GM19397 (cell line): Measurements from ENCODE around the gene CACNA1A.
"Not testable (repeated sequence)": the region's sequence is repeated elsewhere in the genome, so short reads cannot be mapped to it uniquely, and the experiment has no call there.

Experiments used
- ATAC-seq: cut with Tn5 transposase; IDR thresholded peaks from one replicate; pipeline ENCODE4 v1.9.1; 2021; ENCODE audit warnings: mild to moderate bottlenecking, moderate library complexity; ENCODE audit not compliant: unreplicated experiment

CACNA1A gene

DNA sequence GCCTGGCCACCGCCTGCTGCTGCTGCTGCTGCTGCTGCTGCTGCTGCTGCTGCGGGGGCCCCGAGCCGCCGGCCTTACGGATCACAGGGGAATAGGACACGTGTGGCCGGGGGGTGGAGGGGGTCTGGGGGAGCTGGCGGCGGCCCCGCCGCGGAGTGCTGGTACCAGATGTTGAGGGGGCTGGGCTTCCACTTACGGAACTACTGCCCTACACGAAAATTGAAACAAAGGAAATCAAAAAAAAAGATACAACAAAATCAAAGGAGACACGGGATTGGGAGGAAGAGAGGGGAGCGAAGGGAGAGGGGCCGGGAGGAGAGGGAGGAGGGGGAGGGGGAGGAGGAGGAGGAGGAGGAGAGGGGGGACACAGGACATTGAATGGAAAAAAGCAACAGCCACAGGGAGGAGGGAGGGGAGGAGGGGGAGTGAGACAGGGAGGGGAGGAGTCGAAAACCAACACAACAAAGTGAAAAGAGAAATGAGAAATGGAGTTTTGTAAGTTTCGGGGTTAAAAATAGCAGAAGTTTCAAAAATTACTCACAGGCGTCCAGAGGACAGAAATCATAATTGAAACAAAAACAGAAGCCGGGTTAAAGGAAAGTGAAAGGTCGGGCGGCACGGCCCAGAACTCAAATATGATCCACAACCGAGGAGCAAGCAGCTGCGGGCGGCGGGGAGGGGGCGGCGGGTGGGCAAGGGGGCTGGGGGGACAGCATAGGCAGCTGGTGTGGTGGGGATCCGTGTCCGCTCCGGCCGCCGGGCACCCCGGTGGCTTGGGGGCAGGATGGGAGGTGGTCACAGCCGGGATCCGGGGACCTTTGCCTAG is 298.2 kb downstream of the CACNA1A start:
- ATAC-seq: peak; percentile 57

DNA sequence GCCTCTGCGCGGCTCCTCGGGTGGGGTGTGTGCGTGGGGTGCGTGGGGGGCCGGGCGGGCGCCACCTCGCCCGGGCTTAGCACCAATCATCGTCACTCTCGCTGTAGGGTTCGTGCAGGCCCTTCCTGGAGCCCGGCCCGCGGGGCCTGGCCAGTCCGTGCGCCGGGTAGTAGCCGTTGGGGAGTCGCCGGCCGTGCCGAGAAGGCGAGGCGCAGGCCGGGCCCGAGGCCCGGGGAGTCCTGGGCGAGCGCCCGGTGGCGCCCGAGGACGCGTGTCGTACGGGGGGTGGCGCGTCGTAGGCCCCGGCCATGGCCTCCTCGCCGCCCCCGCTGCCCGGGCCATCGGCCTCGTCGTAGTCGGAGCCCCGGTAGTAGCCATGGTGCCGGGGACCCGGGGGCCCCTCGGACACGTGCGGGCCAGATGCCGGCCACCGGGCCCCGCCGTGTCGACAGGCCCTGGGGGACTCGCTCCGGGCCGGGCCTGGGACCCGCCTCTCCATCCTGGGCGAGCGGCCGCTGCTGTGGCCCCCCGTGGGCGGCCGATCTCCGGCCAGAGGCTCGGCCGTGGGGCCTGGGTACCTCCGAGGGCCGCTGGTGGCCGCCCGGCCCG is 298.9 kb downstream of the CACNA1A start:
- ATAC-seq: no peak

DNA sequence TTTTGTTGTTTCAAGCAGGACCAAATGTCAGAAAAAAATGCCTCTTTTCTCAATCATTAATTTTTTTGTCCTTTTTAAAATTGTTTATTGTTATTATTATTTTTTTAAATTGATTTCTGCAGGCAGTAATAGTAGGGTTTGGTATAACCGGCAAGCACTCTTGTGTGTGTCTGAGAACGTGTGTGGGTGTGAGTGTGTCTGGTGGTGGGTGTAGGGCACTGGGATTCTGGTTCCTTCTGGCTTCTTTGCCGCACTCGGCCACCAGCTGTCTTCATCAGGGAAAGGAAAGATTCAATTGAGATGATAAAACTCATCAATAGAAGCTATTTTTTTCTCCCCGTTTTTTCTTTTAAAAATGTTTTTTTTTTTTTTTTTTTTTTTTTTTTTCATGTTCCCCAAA is 299.7 kb downstream of the CACNA1A start:
- ATAC-seq: no peak

- not testable (repeated sequence) for ATAC-seq
Measured at GRCh38 chr19:13202112-13202511, 304.2 kb downstream of the CACNA1A start.

DNA sequence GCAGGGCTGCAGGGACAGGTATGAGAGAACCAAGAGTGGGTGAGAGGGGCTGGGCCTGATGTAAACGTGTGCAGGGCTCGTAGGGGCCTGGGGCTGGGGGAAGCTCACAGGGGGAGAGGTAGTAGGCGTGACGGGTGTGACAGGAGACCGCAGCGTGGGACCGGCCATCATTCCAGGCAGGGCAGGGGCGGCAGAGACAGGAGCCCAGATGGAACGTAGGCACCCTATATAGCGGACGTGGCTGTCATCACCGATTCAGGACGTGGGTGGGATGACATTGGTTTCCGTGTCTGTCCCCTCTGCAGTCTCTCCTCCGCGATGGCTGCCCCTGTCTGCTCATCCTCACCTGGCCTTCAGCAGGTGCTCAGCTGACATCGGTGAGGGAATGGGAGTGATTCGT is 307.6 kb downstream of the CACNA1A start:
- no peak for ATAC-seq

- no peak for ATAC-seq
Measured at GRCh38 chr19:13195678-13196077, 310.6 kb downstream of the CACNA1A start.

DNA sequence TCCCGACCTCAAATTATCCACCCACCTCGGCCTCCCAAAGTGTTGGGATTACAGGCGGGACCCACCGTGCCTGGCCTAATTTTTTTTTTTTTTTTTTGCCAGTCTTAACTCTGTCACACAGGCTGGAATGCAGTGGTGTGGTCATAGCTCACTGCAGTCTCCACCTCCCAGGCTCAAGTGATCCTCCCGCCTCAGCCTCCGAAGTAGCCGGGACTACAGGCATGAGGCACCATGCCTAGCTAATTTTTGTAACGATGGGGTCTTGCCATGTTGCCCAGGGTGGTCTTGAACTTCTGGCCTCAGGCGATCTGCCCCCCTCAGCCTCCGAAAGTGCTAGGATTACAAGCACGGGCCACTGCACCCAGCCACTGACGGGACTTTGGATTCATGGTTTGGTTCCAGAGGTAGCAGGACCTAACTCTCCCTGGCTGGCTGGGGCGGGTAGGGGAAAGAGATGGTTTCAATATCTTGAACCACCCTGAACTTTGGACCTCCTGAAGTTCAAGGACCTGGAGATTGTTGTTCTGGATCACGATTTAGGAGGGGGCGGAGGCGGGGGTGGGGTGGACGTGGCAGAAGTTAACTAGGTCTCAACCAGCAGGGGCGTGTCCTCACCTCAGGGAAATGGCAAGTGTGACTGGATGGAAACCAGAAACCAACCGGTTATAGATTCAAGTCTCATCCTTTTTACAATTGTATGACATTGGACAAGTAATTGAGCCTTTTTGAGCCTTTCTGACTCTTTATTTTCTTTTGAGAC is 315.3 kb downstream of the CACNA1A start:
- ATAC-seq: no peak

DNA sequence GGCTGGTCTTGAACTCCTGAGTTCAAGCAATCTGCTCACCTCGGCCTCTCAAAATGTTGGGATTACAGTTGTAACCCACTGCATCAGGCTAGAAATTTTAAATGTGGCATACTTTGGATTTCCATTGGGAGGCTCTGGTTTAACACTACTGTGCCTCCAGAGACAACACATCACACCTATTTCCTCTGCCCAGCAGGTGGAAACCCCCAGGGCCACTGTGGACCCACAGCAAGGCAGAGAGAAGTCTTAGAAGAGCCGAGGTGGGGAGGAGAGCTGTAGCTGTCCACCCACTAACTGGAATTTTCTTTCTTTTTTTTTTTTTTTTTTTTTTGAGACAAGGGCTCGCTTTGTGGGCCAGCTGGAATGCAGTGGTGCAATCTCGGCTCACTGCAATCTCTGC is 316.7 kb downstream of the CACNA1A start:
- ATAC-seq: no peak

GRCh38 chr19:13187419-13187818 is 318.9 kb downstream of the CACNA1A start:
- ATAC-seq: no peak

DNA sequence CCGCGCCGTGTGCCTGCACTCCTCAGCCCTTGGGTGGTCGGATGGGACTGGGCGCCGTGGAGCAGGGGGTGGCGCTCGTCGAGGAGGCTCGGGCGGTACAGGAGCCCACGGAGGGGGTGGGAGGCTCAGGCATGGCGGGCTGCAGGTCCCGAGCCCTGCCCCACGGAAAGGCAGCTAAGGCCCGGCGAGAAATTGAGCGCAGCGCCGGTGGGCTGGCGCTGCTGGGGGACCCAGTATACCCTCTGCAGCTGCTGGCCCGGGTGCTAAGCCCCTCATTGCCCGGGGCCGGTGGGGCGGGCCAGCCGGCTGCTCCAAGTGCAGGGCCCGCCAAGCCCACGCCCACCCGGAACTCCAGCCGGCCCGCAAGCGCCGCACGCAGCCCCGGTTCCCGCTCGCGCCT is 319.6 kb downstream of the CACNA1A start:
- ATAC-seq: not testable (repeated sequence)

- not testable (repeated sequence) for ATAC-seq
Measured at GRCh38 chr19:13185763-13186657, 320.3 kb downstream of the CACNA1A start.

DNA sequence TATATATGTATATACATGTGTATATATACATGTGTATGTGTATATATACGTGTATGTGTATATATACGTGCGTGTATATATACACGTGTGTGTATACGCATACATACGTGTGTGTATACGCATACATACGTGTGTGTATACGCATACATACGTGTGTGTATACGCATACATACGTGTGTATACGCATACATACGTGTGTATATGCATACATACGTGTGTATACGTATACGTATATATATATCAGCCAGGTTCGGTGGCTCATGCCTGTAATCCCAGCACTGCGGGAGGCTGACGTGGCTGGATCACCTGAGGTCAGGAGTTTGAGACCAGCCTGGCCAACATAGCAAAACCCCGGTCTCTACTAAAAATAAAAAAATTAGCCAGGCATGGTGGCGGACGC is 321.4 kb downstream of the CACNA1A start:
- not testable (repeated sequence) for ATAC-seq

DNA sequence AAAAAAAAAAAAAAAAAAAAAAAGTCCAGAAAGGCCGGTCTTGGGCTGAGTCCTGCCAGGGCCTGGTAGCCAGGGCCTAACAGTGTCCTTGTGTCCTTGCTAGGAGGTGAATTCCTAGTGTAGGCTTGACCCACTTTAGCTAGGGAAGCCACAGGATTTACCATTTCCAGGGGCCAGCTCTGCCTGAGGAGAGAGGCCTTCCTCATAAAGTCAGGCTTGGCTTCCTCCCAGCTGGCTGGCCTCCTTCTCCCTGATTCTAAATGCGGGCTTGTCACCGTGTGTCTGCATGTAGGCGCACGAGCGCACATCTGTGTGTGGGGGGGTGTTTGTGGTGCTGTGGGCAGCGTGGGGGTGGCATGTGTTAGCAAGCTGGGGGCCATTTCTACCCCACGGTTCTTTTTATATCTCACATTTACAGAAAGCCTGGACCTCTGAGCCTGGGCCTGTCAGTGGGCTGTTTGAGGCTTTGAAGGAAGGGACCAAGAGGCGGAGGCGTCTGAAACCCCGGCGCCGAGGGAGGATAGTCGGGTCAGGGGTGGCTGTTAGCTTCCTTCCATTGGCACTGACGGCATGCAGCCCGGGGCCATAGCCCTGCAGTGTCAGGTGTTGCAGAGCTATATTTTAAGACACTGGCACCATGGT is 324.4 kb downstream of the CACNA1A start:
- no peak for ATAC-seq

DNA sequence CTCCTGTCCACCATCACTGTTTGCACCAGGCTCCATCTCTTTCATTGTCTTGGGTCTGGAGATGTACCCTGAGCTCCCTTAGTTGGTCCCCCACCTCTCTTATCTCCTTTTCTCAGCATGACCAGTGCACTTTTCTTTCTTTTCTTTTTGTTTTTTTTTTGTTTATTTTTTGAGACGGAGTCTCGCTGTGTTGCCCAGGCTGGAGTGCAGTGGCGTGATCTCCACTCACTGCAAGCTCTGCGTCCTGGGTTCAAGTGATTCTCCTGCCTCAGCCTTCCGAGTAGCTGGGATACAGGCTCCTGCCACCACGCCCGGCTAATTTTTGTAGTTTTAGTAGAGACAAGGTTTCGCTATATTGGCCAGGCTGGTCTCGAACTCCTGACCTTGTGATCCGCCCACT is 328.0 kb downstream of the CACNA1A start:
- ATAC-seq: not testable (repeated sequence)

DNA sequence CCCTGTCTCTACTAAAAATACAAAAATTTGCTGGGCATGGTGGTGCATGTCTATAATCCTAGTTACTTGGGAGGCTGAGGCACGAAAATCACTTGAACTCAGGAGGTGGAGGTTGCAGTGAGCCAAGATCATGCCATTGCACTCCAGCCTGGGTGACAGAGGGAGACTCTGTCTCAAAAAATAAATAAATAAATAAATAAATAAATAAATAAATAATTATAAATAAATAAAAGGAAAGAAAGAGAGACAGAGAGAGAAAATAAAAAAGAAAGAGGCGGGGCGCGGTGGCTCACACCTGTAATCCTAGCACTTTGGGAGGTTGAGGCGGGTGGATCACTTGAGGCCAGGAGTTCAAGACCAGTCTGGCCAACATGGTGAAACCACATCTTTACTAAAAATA is 328.7 kb downstream of the CACNA1A start:
- not testable (repeated sequence) for ATAC-seq

DNA sequence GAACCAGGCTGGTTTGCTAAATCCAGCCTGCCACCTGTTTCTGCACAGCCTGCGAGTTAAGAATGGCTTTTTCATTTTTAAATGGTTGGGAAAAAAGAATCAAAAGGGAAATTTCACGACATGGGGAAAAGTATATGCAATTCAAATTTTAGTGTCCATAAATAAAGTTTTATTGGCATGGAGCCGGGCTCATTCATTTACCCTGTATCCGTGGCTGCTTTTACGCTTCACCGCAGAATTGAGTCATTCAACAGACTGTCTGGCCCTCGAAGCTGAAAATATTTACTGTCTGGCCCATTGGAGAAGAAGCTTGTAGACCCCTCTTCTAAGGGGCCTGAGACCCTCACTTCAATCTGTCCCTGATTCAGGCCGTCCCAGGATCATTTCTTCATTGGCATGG is 329.9 kb downstream of the CACNA1A start:
- no peak for ATAC-seq

GRCh38 chr19:13173139-13173737 is 333.0 kb downstream of the CACNA1A start:
- ATAC-seq: no peak

DNA sequence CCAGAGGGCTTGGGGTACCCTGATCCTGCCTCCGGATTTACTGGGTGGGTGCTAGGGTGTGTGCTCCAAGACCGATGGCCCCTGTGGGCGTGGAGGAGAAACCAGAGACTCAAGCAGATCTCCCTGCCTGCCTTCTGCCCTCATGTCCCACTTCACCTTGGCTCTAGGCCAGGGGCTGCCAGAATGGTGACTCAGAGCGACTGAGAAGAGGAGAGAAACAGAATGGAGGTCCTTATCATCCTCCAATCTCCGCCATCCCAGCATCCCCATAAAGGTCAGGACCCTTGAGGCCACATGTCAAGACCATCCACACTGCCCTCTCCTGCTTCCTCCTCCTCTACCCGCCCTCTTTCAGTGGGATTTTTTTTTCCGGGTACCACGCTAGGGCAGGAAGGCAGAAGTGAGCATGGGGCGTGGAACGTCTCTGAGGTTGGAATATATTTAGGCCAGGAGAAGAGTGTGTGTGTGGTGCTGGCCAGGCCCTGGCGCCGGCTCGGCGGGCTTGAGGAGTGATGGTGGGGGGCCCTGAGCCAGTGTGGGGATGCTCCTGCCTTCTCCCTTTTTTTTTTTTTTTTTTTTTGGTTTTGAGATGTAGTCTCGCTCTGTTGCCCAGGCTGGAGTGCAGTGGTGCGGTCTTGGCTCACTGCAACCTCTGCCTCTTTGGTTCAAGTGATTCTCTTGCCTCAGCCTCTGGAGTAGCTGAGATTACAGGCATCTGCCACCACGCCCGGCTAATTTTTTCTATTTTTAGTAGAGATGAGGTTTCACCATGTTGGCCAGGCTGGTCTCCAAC is 333.7 kb downstream of the CACNA1A start:
- ATAC-seq: no peak

- ATAC-seq: no peak
Measured at GRCh38 chr19:13171146-13171545, 335.1 kb downstream of the CACNA1A start.
